RWPE1 (cell line): ENCODE data around the gene SPAG4.

ENCODE experiments used
- CTCF ChIA-PET: fragments of 350-600 bp; sonication (Branson Sonifier 250); formaldehyde crosslinking; extraction: SDS; loops from one replicate; lab custom pipeline; 2021; lab: Yijun Ruan, JAX
- POLR2A ChIA-PET: fragments of 400-600 bp; formaldehyde crosslinking; extraction: SDS; loops from one replicate; lab custom pipeline; 2020; ENCODE audit warnings: antibody characterized with exemption; ENCODE audit not compliant: low non-redundant PET; lab: Yijun Ruan, JAX
- DNase-seq: peaks from one replicate; pipeline ENCODE4 v3.0.0; 2012; ENCODE audit warnings: low spot score
- H3K27ac ChIP-seq: fragments of 450-650 bp; 2 replicates; pipeline ENCODE4 v1.5.1; 2017
- TF ChIP-seq, protein P1 (sequence below): fragments of 450-650 bp; conservative IDR thresholded peaks from 2 replicates; pipeline ENCODE4 v1.5.1; 2017; ENCODE audit warnings: low read depth, mild to moderate bottlenecking

SPAG4 gene

DNA sequence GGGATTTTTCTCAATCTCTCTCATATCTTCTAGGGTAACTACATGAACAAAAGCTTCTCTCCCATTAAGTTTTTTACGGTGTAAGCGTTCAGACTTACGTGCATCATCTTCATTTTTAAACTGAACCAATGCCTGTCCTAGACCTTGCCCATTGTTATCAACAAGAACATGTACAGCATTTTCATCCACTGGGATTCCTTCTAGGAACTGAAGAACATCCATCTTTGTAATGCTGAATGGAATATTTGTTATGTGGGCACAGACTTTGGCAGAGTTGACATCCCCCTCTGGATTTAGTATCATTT is 37.8 kb downstream of the SPAG4 start:
- no peak for DNase-seq
- H3K27ac ChIP-seq = no peak overlapping the region
- TF ChIP-seq, protein P1, sequence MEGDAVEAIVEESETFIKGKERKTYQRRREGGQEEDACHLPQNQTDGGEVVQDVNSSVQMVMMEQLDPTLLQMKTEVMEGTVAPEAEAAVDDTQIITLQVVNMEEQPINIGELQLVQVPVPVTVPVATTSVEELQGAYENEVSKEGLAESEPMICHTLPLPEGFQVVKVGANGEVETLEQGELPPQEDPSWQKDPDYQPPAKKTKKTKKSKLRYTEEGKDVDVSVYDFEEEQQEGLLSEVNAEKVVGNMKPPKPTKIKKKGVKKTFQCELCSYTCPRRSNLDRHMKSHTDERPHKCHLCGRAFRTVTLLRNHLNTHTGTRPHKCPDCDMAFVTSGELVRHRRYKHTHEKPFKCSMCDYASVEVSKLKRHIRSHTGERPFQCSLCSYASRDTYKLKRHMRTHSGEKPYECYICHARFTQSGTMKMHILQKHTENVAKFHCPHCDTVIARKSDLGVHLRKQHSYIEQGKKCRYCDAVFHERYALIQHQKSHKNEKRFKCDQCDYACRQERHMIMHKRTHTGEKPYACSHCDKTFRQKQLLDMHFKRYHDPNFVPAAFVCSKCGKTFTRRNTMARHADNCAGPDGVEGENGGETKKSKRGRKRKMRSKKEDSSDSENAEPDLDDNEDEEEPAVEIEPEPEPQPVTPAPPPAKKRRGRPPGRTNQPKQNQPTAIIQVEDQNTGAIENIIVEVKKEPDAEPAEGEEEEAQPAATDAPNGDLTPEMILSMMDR = no peak
- ChIA-PET POLR2A (no interaction called here), CTCF (interaction anchor here (0.6 kb wide), 1 partner anchor 1948 kb away, joined by 4 read pairs; no protein-coding TSS in a partner anchor)

DNA sequence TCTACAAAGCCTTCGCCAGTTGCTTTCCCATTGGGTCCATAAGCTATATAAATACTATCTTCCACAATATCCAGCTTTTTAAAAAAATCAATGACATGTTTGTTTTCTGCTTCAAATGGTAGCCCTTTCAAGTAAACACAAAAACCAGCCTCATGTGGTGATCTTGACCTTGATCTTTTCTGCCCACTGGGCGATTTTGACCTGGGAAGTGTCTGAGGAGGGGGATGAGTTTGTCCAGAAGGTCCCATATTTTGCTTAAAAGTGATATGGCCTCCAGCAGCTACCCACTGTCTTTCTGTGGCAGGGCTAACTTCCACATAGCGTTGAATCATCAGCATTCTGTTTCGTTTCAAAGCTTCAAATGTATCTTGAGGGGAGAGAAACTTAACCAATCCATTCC is 38.3 kb downstream of the SPAG4 start:
- no peak for DNase-seq
- POLR2A ChIA-PET = no interaction called here
- no peak overlapping the region for H3K27ac ChIP-seq
- CTCF ChIA-PET = interaction anchor here (0.8 to 1.1 kb wide), 2 partner anchors 11 to 35 kb away, joined by 3 to 4 read pairs; no protein-coding TSS in a partner anchor
- TF ChIP-seq, protein P1 = no peak

DNA sequence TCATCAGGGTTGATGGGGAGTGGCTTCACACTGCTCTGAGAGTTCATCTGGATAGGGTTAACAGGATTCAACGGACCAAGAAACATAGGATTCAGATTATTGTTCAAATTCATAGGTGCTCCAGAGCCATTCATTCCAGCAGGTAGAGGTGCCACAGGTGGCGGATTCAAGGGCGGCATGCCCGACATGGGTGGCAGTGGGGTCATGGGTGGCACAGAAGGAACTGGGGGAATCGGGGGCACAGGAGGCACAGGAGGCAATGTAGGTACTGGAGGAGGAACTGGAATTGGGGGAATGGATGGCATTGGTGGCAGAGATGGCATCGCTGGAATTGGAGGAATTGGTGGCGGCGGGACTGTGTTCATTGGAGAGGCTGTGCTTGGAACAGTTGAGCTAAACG is 38.8 kb downstream of the SPAG4 start:
- ChIA-PET CTCF (interaction anchor here (0.8 to 1.1 kb wide), 2 partner anchors 12 to 35 kb away, joined by 3 to 4 read pairs; no protein-coding TSS in a partner anchor), POLR2A (no interaction called here)
- H3K27ac ChIP-seq = no peak overlapping the region
- DNase-seq = no peak
- TF ChIP-seq, protein P1 = no peak

DNA sequence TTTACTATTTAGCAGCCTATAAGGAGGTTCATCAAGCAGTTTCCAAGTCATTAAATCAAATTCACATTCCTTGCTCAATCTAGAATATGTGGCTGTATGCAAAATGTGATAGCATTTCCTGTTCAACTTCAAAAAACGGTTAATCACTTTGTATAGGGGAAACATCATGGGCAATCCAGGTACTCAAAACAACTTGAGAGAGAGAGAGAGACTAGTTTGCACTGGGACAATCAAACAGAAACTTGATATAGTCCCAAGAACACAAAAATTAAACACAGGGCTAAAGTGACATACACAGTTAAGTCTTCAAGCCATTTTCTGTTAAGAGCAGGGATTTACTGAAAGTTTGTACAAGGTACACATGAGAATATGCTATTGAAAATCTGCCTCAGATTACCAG is 41.6 kb downstream of the SPAG4 start:
- CTCF ChIA-PET = interaction anchor here (0.5 to 0.6 kb wide), 2 partner anchors 26 to 182 kb away, joined by 3 to 5 read pairs; no protein-coding TSS in a partner anchor
- POLR2A ChIA-PET = interaction anchor here (0.8 kb wide), 1 partner anchor 19 kb away, joined by 4 read pairs; no protein-coding TSS in a partner anchor
- H3K27ac ChIP-seq = no peak overlapping the region
- no peak for DNase-seq
- TF ChIP-seq, protein P1 = no peak

DNA sequence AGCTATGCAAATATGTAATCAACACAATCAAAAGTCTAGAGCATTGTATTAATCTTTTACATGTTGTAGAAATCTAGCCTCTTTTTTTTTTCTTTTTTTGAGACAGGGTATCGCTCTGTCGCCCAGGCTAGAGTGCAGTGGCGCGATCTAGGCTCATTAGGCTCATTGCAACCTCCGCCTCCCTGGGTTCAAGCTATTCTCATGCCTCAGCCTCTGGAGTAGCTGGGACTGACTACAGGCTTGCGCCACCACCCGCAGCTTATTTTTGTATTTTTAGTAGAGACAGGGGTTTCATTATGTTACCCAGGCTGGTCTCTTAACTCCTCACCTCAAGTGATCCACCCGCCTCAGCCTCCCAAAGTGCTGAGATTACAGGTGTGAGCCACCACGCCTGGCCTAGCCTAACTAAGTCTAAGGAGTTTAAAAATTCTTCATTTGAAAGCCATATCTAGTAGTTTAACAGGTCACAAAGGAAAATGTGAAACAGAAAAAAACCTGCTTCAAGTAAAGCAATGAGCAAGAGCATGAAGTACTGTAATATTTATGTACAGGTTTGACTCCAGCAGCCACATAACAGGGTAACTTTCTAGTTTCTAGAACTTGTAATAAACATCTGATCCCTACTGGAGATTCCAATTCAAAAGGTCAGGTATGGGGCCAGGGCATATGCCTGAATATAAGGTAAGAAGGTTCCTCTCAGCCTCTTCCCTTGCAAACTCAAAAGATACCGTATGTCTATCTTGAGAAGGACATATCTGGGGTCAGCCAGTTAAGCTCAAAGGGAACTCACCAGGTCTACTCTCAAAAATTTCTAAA is 44.7 kb downstream of the SPAG4 start:
- TF ChIP-seq, protein P1 = no peak
- ChIA-PET CTCF (interaction anchor here (0.6 to 1.1 kb wide), 5 partner anchors 12 to 221 kb away, joined by 3 to 4 read pairs (median 3); no protein-coding TSS in a partner anchor), POLR2A (no interaction called here)
- H3K27ac ChIP-seq = no peak overlapping the region
- DNase-seq = no peak

DNA sequence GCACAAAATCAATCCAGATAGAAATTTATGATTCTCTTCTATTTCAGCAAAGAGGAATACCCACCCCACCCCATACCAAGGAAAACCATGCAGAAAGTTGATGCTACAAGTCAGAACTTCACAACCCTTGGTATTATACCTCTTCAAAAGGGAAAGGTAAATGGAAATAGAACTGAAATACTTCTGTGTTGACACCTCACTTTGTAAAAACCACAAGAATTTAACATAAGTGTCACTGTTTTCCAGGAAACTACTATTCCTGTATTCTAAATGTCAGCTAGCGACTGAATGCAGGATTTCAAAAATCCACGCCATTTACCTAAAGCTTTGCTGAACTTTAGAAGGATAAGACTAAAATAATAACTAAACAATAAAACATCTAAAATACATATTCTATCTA is 45.4 kb downstream of the SPAG4 start:
- CTCF ChIA-PET = interaction anchor here (0.6 to 1.1 kb wide), 2 partner anchors 42 to 150 kb away, joined by 3 to 4 read pairs; no protein-coding TSS in a partner anchor
- no peak overlapping the region for H3K27ac ChIP-seq
- DNase-seq = peak; percentile 41
- POLR2A ChIA-PET = no interaction called here
- TF ChIP-seq, protein P1 = no peak
